PFSK-1 (cell line): ENCODE data around the gene CHGA.

Experiments used
- FOXP2 ChIP-seq: optimal IDR thresholded peaks from 2 replicates; pipeline ENCODE3; 2011; ENCODE audit warnings: borderline replicate concordance, control low read depth, inconsistent platforms; ENCODE audit not compliant: insufficient read depth; ENCODE audit errors: extremely low read length, extremely low read depth
- POLR2AphosphoS5 ChIP-seq: IDR thresholded peaks from 2 replicates; pipeline ENCODE4 v1.6.1; 2012; ENCODE audit warnings: low read depth, mild to moderate bottlenecking, control low read depth, low read length, moderate library complexity
- REST ChIP-seq, 2 experiments: IDR thresholded peaks; 2 replicates each; pipeline versions ENCODE4 v1.6.1 to v1.8.0; 2011 to 2012; ENCODE audit warnings: low read depth in 2 of 2, low read length in 2 of 2, control low read depth in 1 of 2, inconsistent platforms in 1 of 2, mild to moderate bottlenecking in 1 of 2, moderate library complexity in 1 of 2; ENCODE audit not compliant: insufficient read depth in 1 of 2
- SIN3A ChIP-seq: IDR thresholded peaks from 2 replicates; pipeline ENCODE4 v1.6.1; 2012; ENCODE audit warnings: mild to moderate bottlenecking, low read length, moderate library complexity, borderline replicate concordance; ENCODE audit not compliant: insufficient read depth
- TAF1 ChIP-seq: IDR thresholded peaks from 2 replicates; pipeline ENCODE4 v1.6.1; 2012; ENCODE audit warnings: low read length, control low read depth, borderline replicate concordance; ENCODE audit not compliant: insufficient read depth

GRCh38 chr14:92982956-92983355 is 60.0 kb downstream of the CHGA start:
- TF ChIP-seq POLR2AphosphoS5 (no peak), REST (IDR thresholded peaks at IDR 0.05; ENCODE audit: insufficient read depth in 1 of 2, low read depth in 2 of 2, low read length in 2 of 2) (no peak), TAF1 (no peak), SIN3A (no peak), FOXP2 (no peak)
